C4-2B (cell line): ENCODE data around the gene PHLPP1.
"Not testable (repeated sequence)": the region's sequence is repeated elsewhere in the genome, so short reads cannot be mapped to it uniquely, and the experiment has no call there.

ENCODE experiments used
- H3K27ac ChIP-seq: fragments of 450-650 bp; 2 replicates; pipeline ENCODE4 v1.5.1; 2017
- CTCF ChIP-seq: fragments of 450-650 bp; conservative IDR thresholded peaks from 2 replicates; pipeline ENCODE4 v1.5.1; 2017; ENCODE audit warnings: mild to moderate bottlenecking
- ZFX ChIP-seq: fragments of 450-650 bp; IDR thresholded peaks from 2 replicates; pipeline ENCODE4 v1.6.1; 2017

Gene PHLPP1

GRCh38 chr18:62799977-62800376 lies 84.6 kb downstream of the PHLPP1 start:
- no peak overlapping the region for H3K27ac ChIP-seq
- TF ChIP-seq CTCF: no peak
- TF ChIP-seq ZFX: no peak

GRCh38 chr18:62802523-62802922 lies 87.2 kb downstream of the PHLPP1 start:
- TF ChIP-seq CTCF (peak; percentile 16; the same call in 1 of the 2 replicates), ZFX (no peak)
- H3K27ac ChIP-seq: no peak overlapping the region

GRCh38 chr18:62807396-62807795 lies 92.1 kb downstream of the PHLPP1 start:
- TF ChIP-seq CTCF: no peak
- TF ChIP-seq ZFX: no peak
- no peak overlapping the region for H3K27ac ChIP-seq

- no peak for TF ChIP-seq CTCF
- TF ChIP-seq ZFX: no peak
- H3K27ac ChIP-seq: no peak overlapping the region
Observed at GRCh38 chr18:62808123-62808522, 92.8 kb downstream of the PHLPP1 start.

- not testable (repeated sequence) for H3K27ac ChIP-seq
Observed at GRCh38 chr18:62809445-62809844, 94.1 kb downstream of the PHLPP1 start.

- H3K27ac ChIP-seq: no peak overlapping the region
Observed at GRCh38 chr18:62809900-62810299, 94.6 kb downstream of the PHLPP1 start.

GRCh38 chr18:62810682-62811081 lies 95.3 kb downstream of the PHLPP1 start:
- TF ChIP-seq CTCF (no peak), ZFX (no peak)
- H3K27ac ChIP-seq: no peak overlapping the region

More at GRCh38 chr18:62809900-62810299, 94.6 kb downstream of the PHLPP1 start:
- no peak for TF ChIP-seq ZFX
- no peak for TF ChIP-seq CTCF

- TF ChIP-seq CTCF: no peak
- TF ChIP-seq ZFX: no peak
- no peak overlapping the region for H3K27ac ChIP-seq
Observed at GRCh38 chr18:62811674-62812073, 96.3 kb downstream of the PHLPP1 start.
